B cell (primary cell): Measurements from ENCODE around the gene CCL17.

Experiments
- CTCF ChIP-seq: fragments of 200-600 bp; IDR thresholded peaks from one replicate; pipeline ENCODE4 v1.8.0; 2022; ENCODE audit warnings: antibody characterized with exemption, mild to moderate bottlenecking
- EZH2 ChIP-seq: IDR thresholded peaks from 2 replicates; pipeline ENCODE4 v1.6.1; 2012; ENCODE audit warnings: borderline replicate concordance, low read depth, mild to moderate bottlenecking, moderate library complexity, low read length; ENCODE audit not compliant: insufficient read depth, poor library complexity, severe bottlenecking

- TF ChIP-seq CTCF (no peak), EZH2 (no peak)
Measured at GRCh38 chr16:57426356-57426755, 21.8 kb downstream of the CCL17 start.
